K562 (cell line): Measurements from ENCODE around the gene PACSIN1. TPM values are rescaled to one million over a fixed set of nuclear protein-coding genes. Genes with fewer than 3 reads are reported as not detected.

Experiments used
- ATAC-seq: fragments of 200-7000 bp; cut with Tn5 transposase; 3 replicates; pipeline ENCODE4 v1.9.1; 2020; ENCODE audit warnings: moderate library complexity
- BruUV-seq: library from RNA; stranded (reverse); fragments of 400-500 nt; replicated peaks from 2 replicates; lab custom pipeline; 2021; lab: Mats Ljungman, UMichigan
- CTCF ChIA-PET: fragments of 300-600 bp; formaldehyde crosslinking; extraction: SDS; loops from one replicate; lab custom pipeline; 2021; ENCODE audit warnings: low intra/inter-chr PET ratio; lab: Yijun Ruan, JAX
- POLR2A ChIA-PET: fragments of 300-600, 350-650 bp; sonication (Branson Sonifier 250); formaldehyde crosslinking; extraction: SDS; loops from one replicate; lab custom pipeline; 2021; ENCODE audit warnings: antibody characterized with exemption, inconsistent platforms; lab: Yijun Ruan, JAX
- DNase-seq, 4 experiments: peaks; one replicate each; pipeline versions ENCODE4 v3.0.0 to v3.0.0-alpha.2; 2011 to 2018; ENCODE audit warnings: low spot score in 3 of 4, mixed read lengths in 3 of 4; ENCODE audit errors: extremely low read depth in 1 of 4
- FAIRE-seq: peaks from 2 replicates; lab custom pipeline; 2011; peaks lifted over from hg19 to GRCh38; lab: Jason Lieb, UNC
- H2AFZ ChIP-seq: 2 replicates; pipeline ENCODE4 v1.6.0; 2011; ENCODE audit warnings: low read depth, low read length, control low read depth, inconsistent platforms
- H3K27ac ChIP-seq: fragments of 200-600 bp; 3 replicates; pipeline ENCODE4 v1.8.0; 2011; ENCODE audit warnings: low read depth, mild to moderate bottlenecking, control low read depth, inconsistent platforms, low read length, moderate library complexity, mixed read lengths; ENCODE audit errors: extremely low read depth
- H3K27me3 ChIP-seq, 2 experiments: fragments of 300-600 bp in 1 of 2; 2 replicates in 1 of 2; 3 replicates in 1 of 2; pipeline versions ENCODE4 v1.6.0 to v1.8.0; 2011; ENCODE audit warnings: inconsistent platforms in 2 of 2, low read length in 2 of 2, mild to moderate bottlenecking in 1 of 2, mixed read lengths in 1 of 2, moderate library complexity in 1 of 2; ENCODE audit not compliant: control insufficient read depth in 2 of 2, insufficient read depth in 2 of 2
- H3K36me3 ChIP-seq: fragments of 300-600 bp; 3 replicates; pipeline ENCODE4 v1.8.0; 2011; ENCODE audit warnings: mild to moderate bottlenecking, low read length, inconsistent platforms; ENCODE audit not compliant: control insufficient read depth, insufficient read depth
- H3K4me1 ChIP-seq, 2 experiments: fragments of 200-600 bp in 1 of 2; replicated peaks in 1 of 2; 2 replicates in 1 of 2; 3 replicates in 1 of 2; pipeline versions ENCODE4 v1.5.1 to v1.8.0; 2011; ENCODE audit warnings: inconsistent platforms in 2 of 2, low read length in 2 of 2, mild to moderate bottlenecking in 1 of 2, mixed read lengths in 1 of 2, moderate library complexity in 1 of 2; ENCODE audit not compliant: control insufficient read depth in 2 of 2, insufficient read depth in 2 of 2
- H3K4me2 ChIP-seq: 2 replicates; pipeline ENCODE4 v1.6.1; 2011; ENCODE audit warnings: low read length, control low read depth, inconsistent platforms, mixed read lengths; ENCODE audit not compliant: insufficient read depth
- H3K4me3 ChIP-seq: fragments of 200-600 bp; sonication (generic), shearing (Covaris generic); 2 replicates; pipeline ENCODE4 v1.5.1; 2016; ENCODE audit warnings: control low read depth, inconsistent platforms
- H3K79me2 ChIP-seq: fragments of 200-600 bp; 3 replicates; pipeline ENCODE4 v1.8.0; 2011; ENCODE audit warnings: low read length, inconsistent platforms; ENCODE audit not compliant: control insufficient read depth, insufficient read depth
- H3K9ac ChIP-seq, 2 experiments: 2 replicates each; pipeline versions ENCODE4 v1.6.0 to v1.6.1; 2011; ENCODE audit warnings: low read depth in 2 of 2, low read length in 2 of 2, control low read depth in 1 of 2, inconsistent platforms in 1 of 2, mild to moderate bottlenecking in 1 of 2, mixed read lengths in 1 of 2; ENCODE audit not compliant: insufficient read depth in 1 of 2
- H3K9me1 ChIP-seq: one replicate; pipeline ENCODE4 v1.6.0; 2011; ENCODE audit warnings: inconsistent platforms, mild to moderate bottlenecking, low read length, moderate library complexity; ENCODE audit not compliant: control insufficient read depth, insufficient read depth
- H3K9me3 ChIP-seq: replicated peaks from 2 replicates; pipeline ENCODE4 v1.5.1; 2011; ENCODE audit warnings: low read depth, low read length, inconsistent platforms; ENCODE audit not compliant: control insufficient read depth, insufficient read depth
- H4K20me1 ChIP-seq: replicated peaks from 2 replicates; pipeline ENCODE4 v1.6.1; 2011; ENCODE audit warnings: low read length, inconsistent platforms, mixed read lengths; ENCODE audit not compliant: control insufficient read depth, insufficient read depth
- BCOR ChIP-seq: fragments of 450-650 bp; IDR thresholded peaks from 2 replicates; pipeline ENCODE4 v1.6.1; 2016
- CBFA2T3 ChIP-seq: fragments of 450-650 bp; IDR thresholded peaks from 2 replicates; pipeline ENCODE4 v1.6.1; 2017
- DPF2 ChIP-seq: fragments of 450-650 bp; IDR thresholded peaks from 2 replicates; pipeline ENCODE4 v1.6.1; 2016
- GABPB1 ChIP-seq: sonication (generic); formaldehyde crosslinking; IDR thresholded peaks from 2 replicates; pipeline ENCODE4 v1.8.0; 2022; ENCODE audit warnings: mild to moderate bottlenecking, missing genetic modification reagents
- JUN ChIP-seq, 2 experiments: sonication (generic) in 1 of 2; formaldehyde crosslinking in 1 of 2; IDR thresholded peaks; 2 replicates each; pipeline versions ENCODE4 v1.6.1 to v1.8.0; 2012 to 2022; ENCODE audit warnings: borderline replicate concordance in 2 of 2, mild to moderate bottlenecking in 2 of 2, improper control_type of control experiment in 1 of 2, low read depth in 1 of 2, low read length in 1 of 2, missing genetic modification reagents in 1 of 2
- JUND ChIP-seq, 2 experiments: IDR thresholded peaks; 2 replicates in 1 of 2; 3 replicates in 1 of 2; pipeline ENCODE4 v1.6.1; 2011; ENCODE audit warnings: borderline replicate concordance in 2 of 2, low read depth in 2 of 2, low read length in 2 of 2, improper control_type of control experiment in 1 of 2, missing biosample characterization in 1 of 2, missing genetic modification characterization in 1 of 2, missing genetic modification reagents in 1 of 2
- MEIS2 ChIP-seq: fragments of 450-650 bp; IDR thresholded peaks from 2 replicates; pipeline ENCODE4 v1.6.1; 2014; ENCODE audit warnings: mild to moderate bottlenecking; ENCODE audit not compliant: partially characterized antibody
- MYBL2 ChIP-seq, 2 experiments: fragments of 450-650 bp in 1 of 2; sonication (generic) in 1 of 2; formaldehyde crosslinking in 1 of 2; IDR thresholded peaks; 2 replicates each; pipeline versions ENCODE4 v1.6.1 to v1.8.1; 2017 to 2022; ENCODE audit warnings: borderline replicate concordance in 1 of 2, inconsistent platforms in 1 of 2, low read depth in 1 of 2, mild to moderate bottlenecking in 1 of 2, missing genetic modification reagents in 1 of 2, moderate library complexity in 1 of 2
- PBX2 ChIP-seq, 2 experiments: IDR thresholded peaks in 1 of 2; conservative IDR thresholded peaks in 1 of 2; 2 replicates each; pipeline ENCODE4 v1.6.1; 2016; ENCODE audit warnings: low read depth in 2 of 2, mild to moderate bottlenecking in 1 of 2, missing compliant biosample characterization in 1 of 2, missing genetic modification characterization in 1 of 2, moderate library complexity in 1 of 2
- SLC30A9 ChIP-seq: fragments of 250-450 bp; sonication (Bioruptor Pico); IDR thresholded peaks from 2 replicates; pipeline ENCODE4 v1.8.0; 2022; ENCODE audit warnings: mild to moderate bottlenecking, moderate library complexity
- SREBF2 ChIP-seq: sonication (generic); formaldehyde crosslinking; IDR thresholded peaks from 2 replicates; pipeline ENCODE4 v1.4.0; 2020; ENCODE audit warnings: mild to moderate bottlenecking, missing genetic modification reagents
- ZBTB12 ChIP-seq: fragments of 250-450 bp; sonication (Bioruptor Pico); IDR thresholded peaks from 2 replicates; pipeline ENCODE4 v1.4.0; 2020
- ZBTB26 ChIP-seq: fragments of 450-650 bp; formaldehyde crosslinking; IDR thresholded peaks from 2 replicates; pipeline ENCODE4 v1.4.0; 2022; ENCODE audit warnings: missing genetic modification characterization
- ZBTB7A ChIP-seq: IDR thresholded peaks from 2 replicates; pipeline ENCODE4 v1.6.1; 2011; ENCODE audit warnings: low read depth, mild to moderate bottlenecking, low read length, moderate library complexity, borderline replicate concordance; ENCODE audit not compliant: control insufficient read depth
- ZEB2 ChIP-seq: fragments of 450-650 bp; IDR thresholded peaks from 2 replicates; pipeline ENCODE4 v1.6.1; 2016
- WGBS: fragments of 100-300 bp; shearing (Covaris generic); methylation state at CpG from one replicate; pipeline ENCODE4 v1.1.6; 2016; ENCODE audit warnings: low coverage, mixed read lengths; ENCODE audit not compliant: insufficient coverage; ENCODE audit errors: missing lambda C conversion rate; 5-methylcytosine and 5-hydroxymethylcytosine counted together
- in situ Hi-C: fragments of 300-500 bp; cut with MboI; formaldehyde crosslinking; loops from 4 replicates; pipeline ENCODE4 v1.15.0; 2018; ENCODE audit warnings: inconsistent platforms, mixed read lengths
- intact Hi-C: fragments of 100-400 bp; cut with micrococcal nuclease; formaldehyde crosslinking; loops from 2 replicates; pipeline ENCODE4 v1.14.2; 2022
- polyA plus RNA-seq, 8 experiments: library from polyadenylated mRNA; depleted of rRNA in 4 of 8; stranded (reverse) in 5 of 8; unstranded in 3 of 8; fragments of >200 nt; fragmentation: Nextera tagmentation in 2 of 8; fragmentation: Illumina TruSeq in 1 of 8; extraction: Ambion mirVana in 2 of 8; extraction: Trizol in 1 of 8; gene quantifications; 2 replicates each; pipeline versions ENCODE4 v1.2.1 to v1.2.3, GENCODE V29; 2011 to 2014; ENCODE audit warnings: inconsistent platforms in 1 of 8, missing spikeins in 1 of 8
- total RNA-seq, 7 experiments: library from RNA; depleted of rRNA in 6 of 7; stranded (reverse); fragments of >200 nt in 6 of 7; fragmentation: Illumina TruSeq in 2 of 7; extraction: Trizol in 2 of 7; gene quantifications; 2 replicates each; pipeline versions ENCODE4 v1.2.1 to v1.2.3, GENCODE V29; 2011 to 2021; ENCODE audit warnings: low replicate concordance in 1 of 7

PACSIN1 gene
- total and polyA plus RNA-seq, 9 of the 15 experiments (the other 6 are each of a cell fraction or from before 2014, with no cell fraction given): 0.01 to 1.7 (median 0.45) TPM

- no peak for TF ChIP-seq BCOR
- TF ChIP-seq ZBTB26 (CRISPR knock-in tag): no peak
- no peak for TF ChIP-seq MYBL2 (IDR thresholded peaks at IDR 0.05; ENCODE audit: low read depth)
- no peak for TF ChIP-seq MYBL2 (CRISPR knock-in tag; IDR thresholded peaks at IDR 0.05; ENCODE audit: borderline replicate concordance)
- TF ChIP-seq, all 486 proteins: peak for 0
These were observed 18.5 kb downstream of the PACSIN1 start (continued) for GRCh38 chr6:34484391-34484790.

GRCh38 chr6:34484899-34485298 is 19.0 kb downstream of the PACSIN1 start:
- no peak for FAIRE-seq
- Histone ChIP-seq H3K36me3 (no peaks in the 10 kb centered on the region), H3K9me3 (no peaks in the 10 kb centered on the region), H2AFZ (no peak overlapping the region), H3K4me3 (no peak overlapping the region), H3K4me2 (no peak overlapping the region), H3K4me1 (peaks cover 4 to 7% of the 10 kb centered on the region in 2 experiments; a peak in 3 of 5 replicates), H3K9me1 (no peaks in the 10 kb centered on the region), H3K27ac (no peak overlapping the region), H4K20me1 (no peaks in the 10 kb centered on the region), H3K27me3 (no peaks in the 10 kb centered on the region), H3K79me2 (no peaks in the 10 kb centered on the region), H3K9ac (no peak overlapping the region)
- 17% methylated on average over 7 of the region's 7 CpGs for WGBS
- BruUV-seq: no TSS peak
- peak; percentile 63 for ATAC-seq
- in situ Hi-C loops: no loop called here
- intact Hi-C loops: no loop called here
- POLR2A ChIA-PET: no interaction called here
- DNase-seq: peak; percentile 52 to 81 (median 64)
- CTCF ChIA-PET: no interaction called here
- no peak for TF ChIP-seq SREBF2 (CRISPR knock-in tag)
- no peak for TF ChIP-seq SLC30A9
- peak; percentile 67 for TF ChIP-seq MEIS2
- peak; percentile 27; the same call in 1 of the 2 replicates for TF ChIP-seq JUN (IDR thresholded peaks at IDR 0.05; ENCODE audit: borderline replicate concordance, low read depth, low read length)
- no peak for TF ChIP-seq JUN (CRISPR knock-in tag; IDR thresholded peaks at IDR 0.05; ENCODE audit: borderline replicate concordance)
- TF ChIP-seq ZBTB7A: peak; percentile 53; the same call in 1 of the 2 replicates
- TF ChIP-seq ZBTB12 (CRISPR knock-in tag): no peak
- TF ChIP-seq JUND (IDR thresholded peaks at IDR 0.05; ENCODE audit: borderline replicate concordance, low read depth, low read length): peak; percentile 77
- peak; percentile 60; the same call in 1 of the 3 replicates for TF ChIP-seq JUND (tag; IDR thresholded peaks at IDR 0.05; ENCODE audit: borderline replicate concordance, low read depth, low read length)
- peak; percentile 42 for TF ChIP-seq CBFA2T3
- 0 out of 2 replicates have a peak, but pooled peaks have one; percentile 21 for TF ChIP-seq GABPB1
- TF ChIP-seq ZEB2: peak; percentile 91
- TF ChIP-seq PBX2 (CRISPR knock-in tag; IDR thresholded peaks at IDR 0.05; ENCODE audit: low read depth): no peak
- TF ChIP-seq PBX2 (tag; conservative IDR thresholded peaks at IDR 0.05; ENCODE audit: low read depth): peak; percentile 48; the same call in 1 of the 2 replicates
- 0 out of 2 replicates have a peak, but pooled peaks have one; percentile 53 for TF ChIP-seq DPF2
